Measurements from ENCODE around the gene B4GALNT3. TPM values are rescaled to one million over a fixed set of nuclear protein-coding genes. Genes with fewer than 3 reads are reported as not detected.

The B4GALNT3 gene
- total and polyA plus RNA-seq, 2 experiments from 2014 or later, result 4.4 to 13.9 TPM

- Histone ChIP-seq H3K4me1 (ENCODE audit: insufficient read depth) (peaks cover 10% of the 10 kb centered on the region), H3K9me2 (replicated peaks; ENCODE audit: insufficient read depth) (no peaks in the 10 kb centered on the region), H3K9me3 (ENCODE audit: low read depth) (no peaks in the 10 kb centered on the region), H2AFZ (no peak overlapping the region), H3K27me3 (no peaks in the 10 kb centered on the region), H3K27ac (no peak overlapping the region), H3K79me2 (no peaks in the 10 kb centered on the region), H4K20me1 (ENCODE audit: insufficient read depth, poor library complexity, severe bottlenecking) (no peaks in the 10 kb centered on the region), H3K4me2 (no peak overlapping the region), H3K4me3 (no peak overlapping the region), H3K36me3 (replicated peaks; ENCODE audit: insufficient read depth, low read depth) (no peaks in the 10 kb centered on the region)
- 52% methylated on average over 7 of the region's 8 CpGs for WGBS (ENCODE audit: low lambda C conversion rate, missing lambda C conversion rate)
- no peak for DNase-seq (ENCODE audit: low spot score)
- TF ChIP-seq EZH2phosphoT487 (IDR thresholded peaks at IDR 0.05; ENCODE audit: low read depth, severe bottlenecking, unreplicated experiment) (no peak), CTCF (IDR thresholded peaks at IDR 0.05; ENCODE audit: poor library complexity) (no peak), EZH2 (IDR thresholded peaks at IDR 0.05; ENCODE audit: borderline replicate concordance) (no peak)
These were observed 82.8 kb downstream of the B4GALNT3 start for GRCh38 chr12:542395-543113.

- TF ChIP-seq EZH2 (IDR thresholded peaks at IDR 0.05; ENCODE audit: borderline replicate concordance), result no peak
- no peak for TF ChIP-seq CTCF (IDR thresholded peaks at IDR 0.05; ENCODE audit: poor library complexity)
- TF ChIP-seq EZH2phosphoT487 (IDR thresholded peaks at IDR 0.05; ENCODE audit: low read depth, severe bottlenecking, unreplicated experiment), result no peak
- Histone ChIP-seq H3K4me1 (ENCODE audit: insufficient read depth) (peaks cover 10% of the 10 kb centered on the region), H3K36me3 (replicated peaks; ENCODE audit: insufficient read depth, low read depth) (no peaks in the 10 kb centered on the region), H3K9me3 (ENCODE audit: low read depth) (no peaks in the 10 kb centered on the region), H3K9me2 (replicated peaks; ENCODE audit: insufficient read depth) (no peaks in the 10 kb centered on the region), H3K27ac (no peak overlapping the region), H2AFZ (no peak overlapping the region), H3K79me2 (no peaks in the 10 kb centered on the region), H3K4me3 (no peak overlapping the region), H3K27me3 (no peaks in the 10 kb centered on the region), H4K20me1 (ENCODE audit: insufficient read depth, poor library complexity, severe bottlenecking) (no peaks in the 10 kb centered on the region), H3K4me2 (no peak overlapping the region)
- DNase-seq (ENCODE audit: low spot score), result no peak
- WGBS (ENCODE audit: low lambda C conversion rate, missing lambda C conversion rate), result 93% methylated on average over 8 of the region's 9 CpGs
These were observed 83.3 kb downstream of the B4GALNT3 start for GRCh38 chr12:543114-543451.

- 97% methylated on average over 6 of the region's 8 CpGs for WGBS (ENCODE audit: low lambda C conversion rate, missing lambda C conversion rate)
- Histone ChIP-seq H3K36me3 (replicated peaks; ENCODE audit: insufficient read depth, low read depth) (no peaks in the 10 kb centered on the region), H3K27ac (no peak overlapping the region), H3K9me2 (replicated peaks; ENCODE audit: insufficient read depth) (no peaks in the 10 kb centered on the region), H3K27me3 (no peaks in the 10 kb centered on the region), H3K9me3 (ENCODE audit: low read depth) (no peaks in the 10 kb centered on the region), H2AFZ (no peak overlapping the region), H3K79me2 (no peaks in the 10 kb centered on the region), H3K4me1 (ENCODE audit: insufficient read depth) (peaks cover 5% of the 10 kb centered on the region), H3K4me3 (no peak overlapping the region), H4K20me1 (ENCODE audit: insufficient read depth, poor library complexity, severe bottlenecking) (no peaks in the 10 kb centered on the region), H3K4me2 (no peak overlapping the region)
- TF ChIP-seq CTCF (IDR thresholded peaks at IDR 0.05; ENCODE audit: poor library complexity), result no peak
- no peak for TF ChIP-seq EZH2 (IDR thresholded peaks at IDR 0.05; ENCODE audit: borderline replicate concordance)
- no peak for TF ChIP-seq EZH2phosphoT487 (IDR thresholded peaks at IDR 0.05; ENCODE audit: low read depth, severe bottlenecking, unreplicated experiment)
- no peak for DNase-seq (ENCODE audit: low spot score)
These were observed 84.4 kb downstream of the B4GALNT3 start for GRCh38 chr12:544142-544541.

Data from hepatocyte (in vitro differentiated cells).